Loucy (cell line): ENCODE results near the gene AGO3.

ENCODE experiments used
- H2AFZ ChIP-seq: fragments of 200-600 bp; sonication (generic); 2 replicates; pipeline ENCODE4 v1.6.0; 2016; ENCODE audit warnings: antibody characterized with exemption, mild to moderate bottlenecking, low read length, moderate library complexity
- H3F3A ChIP-seq: fragments of 200-600 bp; 2 replicates; pipeline ENCODE4 v1.6.0; 2016; ENCODE audit warnings: antibody characterized with exemption, low read depth, mild to moderate bottlenecking
- H3K27me3 ChIP-seq: fragments of 200-600 bp; sonication (generic); 2 replicates; pipeline ENCODE4 v1.6.1; 2014; ENCODE audit warnings: low read length, mild to moderate bottlenecking; ENCODE audit not compliant: insufficient read depth, poor library complexity, severe bottlenecking
- H3K36me3 ChIP-seq: fragments of 200-600 bp; sonication (generic); 2 replicates; pipeline ENCODE4 v1.6.1; 2016; ENCODE audit warnings: low read length; ENCODE audit not compliant: insufficient read depth
- H3K4me1 ChIP-seq: fragments of 200-600 bp; sonication (generic); 2 replicates; pipeline ENCODE4 v1.5.1; 2014; ENCODE audit warnings: low read length, mild to moderate bottlenecking; ENCODE audit not compliant: insufficient read depth, poor library complexity, severe bottlenecking
- H3K4me2 ChIP-seq: fragments of 200-600 bp; sonication (generic); 2 replicates; pipeline ENCODE4 v1.6.0; 2014; ENCODE audit warnings: antibody characterized with exemption, low read length, low read depth, mild to moderate bottlenecking; ENCODE audit not compliant: poor library complexity, severe bottlenecking
- H3K4me3 ChIP-seq: fragments of 200-600 bp; sonication (generic); 2 replicates; pipeline ENCODE4 v1.5.1; 2014; ENCODE audit warnings: low read length, mild to moderate bottlenecking, mixed read lengths; ENCODE audit not compliant: poor library complexity, severe bottlenecking
- H3K79me2 ChIP-seq: fragments of 200-600 bp; sonication (generic); 2 replicates; pipeline ENCODE4 v1.6.1; 2014; ENCODE audit warnings: low read length; ENCODE audit not compliant: insufficient read depth
- H3K9ac ChIP-seq: fragments of 200-600 bp; sonication (generic); 2 replicates; pipeline ENCODE4 v1.6.0; 2014; ENCODE audit warnings: mild to moderate bottlenecking, low read depth, low read length, moderate library complexity; ENCODE audit not compliant: poor library complexity, severe bottlenecking
- H3K9me2 ChIP-seq: fragments of 200-600 bp; sonication (generic); replicated peaks from 2 replicates; pipeline ENCODE4 v1.6.1; 2016; ENCODE audit warnings: low read depth, low read length, mixed read lengths
- H3K9me3 ChIP-seq: fragments of 200-600 bp; sonication (generic); 2 replicates; pipeline ENCODE4 v1.6.1; 2014; ENCODE audit warnings: mild to moderate bottlenecking, antibody characterized with exemption, low read length, low read depth; ENCODE audit not compliant: insufficient read depth
- H4K20me1 ChIP-seq: fragments of 200-600 bp; sonication (generic); 2 replicates; pipeline ENCODE4 v1.6.0; 2014; ENCODE audit warnings: antibody characterized with exemption, low read length, mild to moderate bottlenecking; ENCODE audit not compliant: insufficient read depth, poor library complexity, severe bottlenecking
- CTCF ChIP-seq: fragments of 200-600 bp; sonication (generic); conservative IDR thresholded peaks from 2 replicates; pipeline ENCODE4 v1.5.1; 2014; ENCODE audit warnings: mild to moderate bottlenecking, antibody characterized with exemption, low read length
- EZH2phosphoT487 ChIP-seq: fragments of 200-600 bp; IDR thresholded peaks from 2 replicates; pipeline ENCODE4 v1.6.1; 2018; ENCODE audit warnings: antibody characterized with exemption, mild to moderate bottlenecking, moderate library complexity, borderline replicate concordance

AGO3 gene

GRCh38 chr1:36098650-36099365 is 167.9 kb downstream of the AGO3 start:
- no peaks in the 10 kb centered on the region for H3K4me1 ChIP-seq
- H2AFZ ChIP-seq, result no peak overlapping the region
- H3K4me2 ChIP-seq, result no peak overlapping the region
- no peaks in the 10 kb centered on the region for H3K79me2 ChIP-seq
- TF ChIP-seq EZH2phosphoT487 (no peak), CTCF (no peak)
- H3K9me2 ChIP-seq, result no peaks in the 10 kb centered on the region
- H3K27me3 ChIP-seq, result no peaks in the 10 kb centered on the region
- no peak overlapping the region for H3K4me3 ChIP-seq
- no peaks in the 10 kb centered on the region for H3F3A ChIP-seq
- no peaks in the 10 kb centered on the region for H3K9me3 ChIP-seq
- no peak overlapping the region for H3K9ac ChIP-seq
- H3K36me3 ChIP-seq, result no peaks in the 10 kb centered on the region; the same call in 1 of the 2 replicates
- no peaks in the 10 kb centered on the region for H4K20me1 ChIP-seq

GRCh38 chr1:36099681-36100341 is 168.9 kb downstream of the AGO3 start:
- peak overlapping the region; percentile 58 for H3K4me2 ChIP-seq
- H3K9ac ChIP-seq, result no peak overlapping the region
- TF ChIP-seq CTCF (peak; percentile 91), EZH2phosphoT487 (no peak)
- peak overlapping the region; percentile 64; the same call in 1 of the 2 replicates for H2AFZ ChIP-seq
- H3K4me1 ChIP-seq, result no peaks in the 10 kb centered on the region
- peak overlapping the region; percentile 29 for H3K4me3 ChIP-seq
- no peaks in the 10 kb centered on the region for H3F3A ChIP-seq
- H3K9me3 ChIP-seq, result no peaks in the 10 kb centered on the region
- no peaks in the 10 kb centered on the region for H3K79me2 ChIP-seq
- no peaks in the 10 kb centered on the region for H3K36me3 ChIP-seq
- H3K9me2 ChIP-seq, result no peaks in the 10 kb centered on the region
- no peaks in the 10 kb centered on the region for H3K27me3 ChIP-seq
- no peaks in the 10 kb centered on the region for H4K20me1 ChIP-seq

- TF ChIP-seq CTCF, result no peak
- TF ChIP-seq EZH2phosphoT487, result no peak
- H3K36me3 ChIP-seq, result no peaks in the 10 kb centered on the region
- peak overlapping the region; percentile 64; the same call in 1 of the 2 replicates for H2AFZ ChIP-seq
- no peaks in the 10 kb centered on the region for H3K79me2 ChIP-seq
- no peaks in the 10 kb centered on the region for H3K4me1 ChIP-seq
- no peaks in the 10 kb centered on the region for H3K9me3 ChIP-seq
- H3K9ac ChIP-seq, result no peak overlapping the region
- no peaks in the 10 kb centered on the region for H4K20me1 ChIP-seq
- H3K4me2 ChIP-seq, result no peak overlapping the region
- no peaks in the 10 kb centered on the region for H3K27me3 ChIP-seq
- no peaks in the 10 kb centered on the region for H3F3A ChIP-seq
- H3K9me2 ChIP-seq, result no peaks in the 10 kb centered on the region
- no peak overlapping the region for H3K4me3 ChIP-seq
Observed at GRCh38 chr1:36100376-36100775, 169.5 kb downstream of the AGO3 start.
